NOMO-1 treated with dmso at 0.1 percent for 144 hours (cell line): Measurements from ENCODE around the gene JMJD7.

Source experiments
- DNase-seq: peaks from one replicate; lab custom pipeline; 2025; ENCODE audit not compliant: unreplicated experiment; lab: John Stamatoyannopoulos, UW

Gene JMJD7

GRCh38 chr15:41881086-41881485, 53.2 kb downstream of the JMJD7 start:
- no peak for DNase-seq

- DNase-seq: no peak
These were observed 53.6 kb downstream of the JMJD7 start for GRCh38 chr15:41881550-41881919.

- DNase-seq: no peak
These were observed 54.2 kb downstream of the JMJD7 start for GRCh38 chr15:41881920-41882688.

- DNase-seq: no peak
These were observed 55.0 kb downstream of the JMJD7 start for GRCh38 chr15:41882689-41883483.

GRCh38 chr15:41883484-41883825, 55.6 kb downstream of the JMJD7 start:
- no peak for DNase-seq

GRCh38 chr15:41884458-41884857, 56.6 kb downstream of the JMJD7 start:
- DNase-seq: no peak

- no peak for DNase-seq
These were observed 57.4 kb downstream of the JMJD7 start for GRCh38 chr15:41885321-41885720.

- no peak for DNase-seq
These were observed 57.9 kb downstream of the JMJD7 start for GRCh38 chr15:41885841-41886240.

GRCh38 chr15:41886741-41887140, 58.8 kb downstream of the JMJD7 start:
- no peak for DNase-seq

- DNase-seq: no peak
These were observed 59.3 kb downstream of the JMJD7 start for GRCh38 chr15:41887161-41887560.
